ENCODE measurements around the gene FBXO10.
A peak's percentile ranks its signal among the peaks of the same experiment; 100 is the strongest.
"Not testable (repeated sequence)": the region's sequence is repeated elsewhere in the genome, so short reads cannot be mapped to it uniquely, and the experiment has no call there.

Gene FBXO10

DNA sequence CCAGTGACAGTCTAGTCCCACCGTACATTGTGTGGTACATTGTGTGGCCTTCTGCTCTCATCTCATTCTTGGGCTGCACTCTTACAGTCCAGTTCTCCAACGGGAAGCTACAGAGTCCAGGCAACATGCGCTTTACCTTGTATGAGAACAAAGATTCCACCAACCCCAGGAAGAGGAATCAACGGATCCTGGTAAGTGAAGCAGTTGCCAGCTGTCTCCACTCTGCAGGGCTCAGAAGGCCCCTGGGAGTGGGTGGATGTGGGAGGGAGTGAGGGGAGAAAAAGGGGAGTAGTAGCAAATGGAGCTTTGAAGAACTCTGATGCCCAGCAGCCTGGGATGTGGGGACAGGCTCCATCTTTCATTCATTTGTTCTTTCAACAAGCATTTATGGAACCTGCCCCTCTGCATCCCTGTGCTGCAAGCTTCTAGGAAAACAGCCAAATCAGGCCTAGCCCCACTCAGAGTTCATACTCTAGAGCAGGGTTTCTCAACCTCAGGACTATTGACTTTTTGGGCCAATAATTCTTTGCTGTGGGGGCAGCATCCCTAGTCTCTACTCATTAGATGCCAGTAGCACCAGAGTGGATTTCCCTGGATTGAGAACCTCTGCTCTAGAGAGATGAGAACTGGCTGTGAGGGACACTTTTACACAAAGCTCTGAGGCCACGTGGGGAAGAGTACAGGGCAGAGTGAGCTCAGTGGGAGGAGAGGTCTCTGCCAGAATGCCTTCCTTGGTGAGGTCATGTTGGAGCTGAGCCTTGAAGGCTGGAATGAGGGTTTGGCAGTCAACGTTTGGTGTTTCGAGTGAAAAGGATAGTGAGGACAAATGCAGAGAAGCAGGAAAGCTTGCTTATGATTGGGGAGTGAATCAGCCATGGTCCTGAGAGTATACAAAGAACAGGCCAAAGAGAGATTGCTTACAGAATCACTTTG lies 89.3 kb downstream of the FBXO10 start:
- H3K4me3 ChIP-seq (ENCODE audit: low read depth, low read length) = peak overlapping the region; percentile 95
- no peak for DNase-seq (ENCODE audit: low read depth)
- TF ChIP-seq, protein P1, sequence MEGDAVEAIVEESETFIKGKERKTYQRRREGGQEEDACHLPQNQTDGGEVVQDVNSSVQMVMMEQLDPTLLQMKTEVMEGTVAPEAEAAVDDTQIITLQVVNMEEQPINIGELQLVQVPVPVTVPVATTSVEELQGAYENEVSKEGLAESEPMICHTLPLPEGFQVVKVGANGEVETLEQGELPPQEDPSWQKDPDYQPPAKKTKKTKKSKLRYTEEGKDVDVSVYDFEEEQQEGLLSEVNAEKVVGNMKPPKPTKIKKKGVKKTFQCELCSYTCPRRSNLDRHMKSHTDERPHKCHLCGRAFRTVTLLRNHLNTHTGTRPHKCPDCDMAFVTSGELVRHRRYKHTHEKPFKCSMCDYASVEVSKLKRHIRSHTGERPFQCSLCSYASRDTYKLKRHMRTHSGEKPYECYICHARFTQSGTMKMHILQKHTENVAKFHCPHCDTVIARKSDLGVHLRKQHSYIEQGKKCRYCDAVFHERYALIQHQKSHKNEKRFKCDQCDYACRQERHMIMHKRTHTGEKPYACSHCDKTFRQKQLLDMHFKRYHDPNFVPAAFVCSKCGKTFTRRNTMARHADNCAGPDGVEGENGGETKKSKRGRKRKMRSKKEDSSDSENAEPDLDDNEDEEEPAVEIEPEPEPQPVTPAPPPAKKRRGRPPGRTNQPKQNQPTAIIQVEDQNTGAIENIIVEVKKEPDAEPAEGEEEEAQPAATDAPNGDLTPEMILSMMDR (IDR thresholded peaks at IDR 0.05; ENCODE audit: insufficient read depth, low read depth, low read length, missing control alignments) = no peak

- TF ChIP-seq, protein P1 (IDR thresholded peaks at IDR 0.05; ENCODE audit: insufficient read depth, low read depth, low read length, missing control alignments) = no peak
- peak overlapping the region; percentile 95 for H3K4me3 ChIP-seq (ENCODE audit: low read depth, low read length)
- DNase-seq (ENCODE audit: low read depth) = no peak
These were observed 89.9 kb downstream of the FBXO10 start for GRCh38 chr9:37486256-37486615.

DNA sequence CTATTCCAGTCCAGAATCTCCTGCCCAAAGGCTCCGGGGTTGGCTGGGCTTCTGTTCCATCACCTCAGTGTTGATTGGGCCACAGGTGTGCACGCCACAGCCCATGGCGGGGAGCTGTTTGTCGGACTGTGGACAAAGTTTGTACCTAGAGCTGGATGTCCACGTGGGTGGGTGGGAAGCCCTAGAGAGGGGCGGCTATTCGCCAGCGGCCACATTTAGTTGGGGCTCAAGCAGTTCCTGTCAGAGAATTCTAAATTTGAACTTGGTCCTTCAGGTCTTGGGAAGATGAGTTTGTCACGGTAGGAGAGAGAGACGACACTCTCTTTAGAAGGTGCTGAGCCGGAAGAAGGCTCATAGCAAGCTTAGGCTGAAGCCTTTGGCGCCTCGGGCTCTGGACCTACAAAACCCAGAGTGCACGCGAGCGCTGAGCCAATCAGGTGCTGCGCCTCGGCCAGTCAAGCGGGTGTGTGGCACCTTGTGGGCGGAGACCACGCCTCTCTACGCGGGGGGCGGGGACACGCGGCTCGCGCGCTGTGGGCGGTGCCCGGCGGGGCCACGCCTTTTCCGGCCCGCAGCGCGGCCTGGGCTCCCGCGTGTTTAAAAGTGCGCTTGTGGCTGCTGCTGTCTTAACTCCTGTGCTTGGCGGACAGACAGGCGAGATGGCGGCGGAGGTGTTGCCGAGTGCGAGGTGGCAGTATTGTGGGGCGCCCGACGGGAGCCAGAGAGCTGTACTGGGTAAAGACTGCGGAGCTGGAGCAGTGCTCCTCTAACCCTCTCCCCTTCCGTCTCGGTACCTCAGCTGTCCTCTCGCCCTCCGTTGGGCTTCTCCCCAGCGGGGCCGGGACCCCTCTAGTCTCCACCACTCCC lies 90.6 kb downstream of the FBXO10 start, which contains the start of gene POLR1E:
POLR1E (plus strand) TSS at position 560 of the 867 bp plus-strand sequence; CDS start at position 660, 100 bp downstream.
- peak within 1 kb of the TSS; percentile 95 for H3K4me3 ChIP-seq (ENCODE audit: low read depth, low read length)
- peak; percentile 99 for DNase-seq (ENCODE audit: low read depth)
- TF ChIP-seq, protein P1 (IDR thresholded peaks at IDR 0.05; ENCODE audit: insufficient read depth, low read depth, low read length, missing control alignments) = no peak

- DNase-seq (ENCODE audit: low read depth) = no peak
- TF ChIP-seq, protein P1 (IDR thresholded peaks at IDR 0.05; ENCODE audit: insufficient read depth, low read depth, low read length, missing control alignments) = no peak
- no peak overlapping the region for H3K4me3 ChIP-seq (ENCODE audit: low read depth, low read length)
These were observed 95.4 kb downstream of the FBXO10 start for GRCh38 chr9:37480759-37481158.

GRCh38 chr9:37477987-37478619 lies 98.1 kb downstream of the FBXO10 start:
- H3K4me3 ChIP-seq (ENCODE audit: low read depth, low read length); DNase-seq (ENCODE audit: low read depth): not testable (repeated sequence)

GRCh38 chr9:37477443-37477842 lies 98.7 kb downstream of the FBXO10 start:
- not testable (repeated sequence) for DNase-seq (ENCODE audit: low read depth); H3K4me3 ChIP-seq (ENCODE audit: low read depth, low read length)

DNA sequence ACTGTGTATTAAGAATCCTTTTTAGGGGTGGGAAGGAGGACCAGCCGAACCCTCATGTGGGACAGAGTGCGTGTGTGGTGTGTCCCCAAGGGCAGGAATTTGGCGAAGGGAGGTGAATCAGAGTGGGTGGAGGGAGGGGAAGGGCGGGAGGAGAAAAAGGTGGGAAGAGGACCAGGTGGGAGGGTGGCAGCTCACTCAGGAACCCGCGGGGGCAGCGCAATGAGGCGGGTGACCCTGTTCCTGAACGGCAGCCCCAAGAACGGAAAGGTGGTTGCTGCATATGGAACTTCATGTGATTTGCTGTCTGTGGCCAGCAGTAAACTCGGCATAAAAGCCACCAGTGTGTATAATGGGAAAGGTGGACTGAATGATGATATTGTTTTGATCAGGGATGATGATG lies 99.2 kb downstream of the FBXO10 start:
- no peak overlapping the region for H3K4me3 ChIP-seq (ENCODE audit: low read depth, low read length)
- no peak for DNase-seq (ENCODE audit: low read depth)
- TF ChIP-seq, protein P1 (IDR thresholded peaks at IDR 0.05; ENCODE audit: insufficient read depth, low read depth, low read length, missing control alignments) = no peak

All from GM12865 (cell line).